ENCODE results near the gene SNTB2. TPM values are rescaled to one million over a fixed set of nuclear protein-coding genes. Genes with fewer than 3 reads are reported as not detected.

The SNTB2 gene
- total and polyA plus RNA-seq, 10 of the 15 experiments (the other 5 are each of a cell fraction or from before 2014, with no cell fraction given) = 1.2 to 15.7 (median 5.0) TPM

DNA sequence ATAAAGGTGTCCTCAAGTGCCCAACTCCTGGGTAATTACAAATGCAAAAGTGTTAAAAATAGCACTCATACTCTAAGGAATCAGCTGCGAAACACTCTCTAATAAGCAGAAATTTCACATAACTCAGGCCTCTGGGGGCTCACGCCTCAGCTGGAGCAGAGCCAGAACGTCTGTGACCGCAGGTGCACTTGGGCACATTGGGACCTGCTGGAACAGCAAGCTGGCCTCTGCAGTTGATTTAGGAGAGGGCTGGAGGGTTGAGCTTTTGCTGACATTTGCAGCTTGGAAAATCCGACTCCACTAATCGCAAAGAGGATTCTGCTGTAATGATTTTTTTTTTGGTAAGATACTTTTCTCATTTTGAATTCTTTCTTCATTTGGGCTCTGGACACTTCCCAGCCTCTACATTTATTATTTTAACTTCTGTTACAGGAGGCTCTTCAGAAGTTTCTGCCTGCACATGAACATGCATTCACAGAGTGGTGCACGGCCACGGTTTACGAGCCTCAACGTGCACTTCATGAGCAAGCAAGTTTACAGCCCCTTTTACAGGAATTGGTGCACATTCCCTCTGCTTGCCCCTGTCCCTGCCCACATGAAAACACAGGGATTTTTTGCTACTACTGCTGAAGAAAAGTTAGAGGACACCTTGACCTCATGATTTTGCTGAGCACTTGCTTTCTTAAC is 4.1 kb upstream of the SNTB2 start:
- BruUV-seq (replicated peaks) = no TSS peak
- FAIRE-seq = no peak
- RAD21 ChIA-PET (ENCODE audit: unreplicated experiment) = no interaction called here

More for the DNA sequence above, 4.1 kb upstream of the SNTB2 start:
- Histone ChIP-seq H3K27me3 (replicated peaks in 1 of 2; ENCODE audit: control insufficient read depth in 2 of 2, insufficient read depth in 2 of 2, low read length in 1 of 2) (no peaks in the 10 kb centered on the region), H3K27ac (ENCODE audit: control insufficient read depth, insufficient read depth) (no peak overlapping the region), H3K4me3 (no peak overlapping the region), H3K79me2 (ENCODE audit: control insufficient read depth, insufficient read depth, low read length) (peaks cover 2% of the 10 kb centered on the region), H3K36me3 (ENCODE audit: control insufficient read depth in 2 of 2, insufficient read depth in 2 of 2, low read length in 1 of 2) (no peaks in the 10 kb centered on the region), H3K4me1 (ENCODE audit: control insufficient read depth, insufficient read depth, low read length) (peaks cover 4% of the 10 kb centered on the region), H3K9ac (ENCODE audit: control insufficient read depth, insufficient read depth, low read length) (no peak overlapping the region), H2AFZ (ENCODE audit: control insufficient read depth, low read depth, low read length) (no peak overlapping the region), H3K4me2 (ENCODE audit: control insufficient read depth, insufficient read depth) (no peak overlapping the region), H3K9me3 (replicated peaks; ENCODE audit: control insufficient read depth, insufficient read depth, low read length) (no peaks in the 10 kb centered on the region), H4K20me1 (ENCODE audit: control insufficient read depth, insufficient read depth) (no peaks in the 10 kb centered on the region)
- in situ Hi-C loops (cut with MboI) (no loop called here), intact Hi-C loops (cut with micrococcal nuclease; ENCODE audit: unreplicated experiment) (no loop called here)
- SMC1A ChIA-PET (ENCODE audit: uncharacterized antibody, unreplicated experiment) = interaction anchor here (1.2 to 1.4 kb wide), 2 partner anchors 33 to 206 kb away, joined by 3 read pairs; no protein-coding TSS in a partner anchor
- DNase-seq (ENCODE audit: low read depth, low spot score) (no peak), ATAC-seq (no peak)
- TF ChIP-seq E2F4 (IDR thresholded peaks at IDR 0.05; ENCODE audit: low read depth, low read length) = no peak
- TF ChIP-seq POLR2AphosphoS2 (IDR thresholded peaks at IDR 0.05; ENCODE audit: low read depth, low read length) = no peak
- TF ChIP-seq ZNF622 (IDR thresholded peaks at IDR 0.05) = no peak
- TF ChIP-seq SKIL (IDR thresholded peaks at IDR 0.05; ENCODE audit: low read depth, poor library complexity, severe bottlenecking) = no peak
- TF ChIP-seq GABPA (IDR thresholded peaks at IDR 0.05; ENCODE audit: low read depth) = no peak
- no peak for TF ChIP-seq HDGF (IDR thresholded peaks at IDR 0.05)
- WGBS (ENCODE audit: insufficient coverage, insufficient replicate concordance, low lambda C conversion rate, missing lambda C conversion rate) = 98% methylated on average over 10 of the region's 10 CpGs
- POLR2A ChIA-PET = no interaction called here
- CTCF ChIA-PET = interaction anchor here (0.9 to 1.6 kb wide), 3 partner anchors 17 to 70 kb away, joined by 3 to 4 read pairs (median 4); no protein-coding TSS in a partner anchor
